GM21825 (cell line): Measurements from ENCODE around the gene ROR1.

ENCODE experiments used
- ATAC-seq: cut with Tn5 transposase; IDR thresholded peaks from one replicate; pipeline ENCODE4 v1.9.1; 2021; ENCODE audit warnings: mild to moderate bottlenecking, moderate library complexity; ENCODE audit not compliant: unreplicated experiment

Gene ROR1

GRCh38 chr1:63928186-63929105 lies 154.6 kb downstream of the ROR1 start:
- ATAC-seq, result no peak

- no peak for ATAC-seq
These were observed 155.3 kb downstream of the ROR1 start for GRCh38 chr1:63929106-63929478.

- no peak for ATAC-seq
These were observed 157.7 kb downstream of the ROR1 start for GRCh38 chr1:63931468-63931867.

GRCh38 chr1:63934697-63935096 lies 160.9 kb downstream of the ROR1 start:
- ATAC-seq, result no peak

- ATAC-seq, result peak; percentile 41
These were observed 161.3 kb downstream of the ROR1 start for GRCh38 chr1:63935143-63935542.

- peak; percentile 76 for ATAC-seq
These were observed 161.7 kb downstream of the ROR1 start for GRCh38 chr1:63935553-63935952.

GRCh38 chr1:63936276-63936675 lies 162.5 kb downstream of the ROR1 start:
- no peak for ATAC-seq

- ATAC-seq, result no peak
These were observed 163.0 kb downstream of the ROR1 start for GRCh38 chr1:63936801-63937200.

- peak; percentile 42 for ATAC-seq
These were observed 163.7 kb downstream of the ROR1 start for GRCh38 chr1:63937461-63938022.

- no peak for ATAC-seq
These were observed 166.6 kb downstream of the ROR1 start for GRCh38 chr1:63940440-63940839.

GRCh38 chr1:63943393-63943792 lies 169.6 kb downstream of the ROR1 start:
- ATAC-seq, result no peak

GRCh38 chr1:63945943-63946342 lies 172.1 kb downstream of the ROR1 start:
- no peak for ATAC-seq

GRCh38 chr1:63946866-63947491 lies 173.2 kb downstream of the ROR1 start:
- no peak for ATAC-seq

GRCh38 chr1:63947904-63948303 lies 174.1 kb downstream of the ROR1 start:
- ATAC-seq, result no peak

GRCh38 chr1:63950023-63950422 lies 176.2 kb downstream of the ROR1 start:
- no peak for ATAC-seq

GRCh38 chr1:63951059-63951946 lies 177.5 kb downstream of the ROR1 start:
- no peak for ATAC-seq

- no peak for ATAC-seq
These were observed 180.4 kb downstream of the ROR1 start for GRCh38 chr1:63954187-63954586.

- no peak for ATAC-seq
These were observed 181.7 kb downstream of the ROR1 start for GRCh38 chr1:63955370-63956145.

GRCh38 chr1:63958556-63958955 lies 184.7 kb downstream of the ROR1 start:
- no peak for ATAC-seq

GRCh38 chr1:63960326-63960725 lies 186.5 kb downstream of the ROR1 start:
- ATAC-seq, result no peak
